GM21576 (cell line): ENCODE data around the gene TMEM167B.

ENCODE experiments used
- ATAC-seq: cut with Tn5 transposase; IDR thresholded peaks from one replicate; pipeline ENCODE4 v1.9.1; 2021; ENCODE audit warnings: mild to moderate bottlenecking, moderate library complexity; ENCODE audit not compliant: unreplicated experiment

The TMEM167B gene

GRCh38 chr1:109080441-109081082 is 10.0 kb upstream of the TMEM167B start:
- ATAC-seq: no peak

GRCh38 chr1:109083501-109083900 is 7.1 kb upstream of the TMEM167B start:
- ATAC-seq: no peak

- no peak for ATAC-seq
Measured at GRCh38 chr1:109083923-109084322, 6.6 kb upstream of the TMEM167B start.

- no peak for ATAC-seq
Measured at GRCh38 chr1:109084563-109085517, 5.7 kb upstream of the TMEM167B start.

GRCh38 chr1:109089242-109090015 is 1.1 kb upstream of the TMEM167B start:
- no peak for ATAC-seq

GRCh38 chr1:109091078-109091838 is 694 bp downstream of the TMEM167B start:
- peak; percentile 41 for ATAC-seq

GRCh38 chr1:109091839-109092193 is 1.3 kb downstream of the TMEM167B start:
- ATAC-seq: no peak

GRCh38 chr1:109094377-109094803 is 3.8 kb downstream of the TMEM167B start:
- ATAC-seq: no peak

GRCh38 chr1:109094871-109095270 is 4.3 kb downstream of the TMEM167B start:
- no peak for ATAC-seq

GRCh38 chr1:109095631-109096030 is 5.1 kb downstream of the TMEM167B start:
- no peak for ATAC-seq

- no peak for ATAC-seq
Measured at GRCh38 chr1:109096120-109096519, 5.6 kb downstream of the TMEM167B start.

GRCh38 chr1:109099938-109100773 is 9.6 kb downstream of the TMEM167B start:
- peak; percentile 92 for ATAC-seq

GRCh38 chr1:109104364-109105151 is 14.0 kb downstream of the TMEM167B start:
- no peak for ATAC-seq

GRCh38 chr1:109105881-109106280 is 15.3 kb downstream of the TMEM167B start:
- ATAC-seq: no peak

- ATAC-seq: no peak
Measured at GRCh38 chr1:109107785-109108184, 17.2 kb downstream of the TMEM167B start.

GRCh38 chr1:109109906-109110305 is 19.3 kb downstream of the TMEM167B start:
- no peak for ATAC-seq

- ATAC-seq: no peak
Measured at GRCh38 chr1:109111386-109112055, 21.0 kb downstream of the TMEM167B start.

GRCh38 chr1:109112056-109112651 is 21.6 kb downstream of the TMEM167B start:
- ATAC-seq: no peak
